ENCODE data around the gene APOB. TPM values are rescaled to one million over a fixed set of nuclear protein-coding genes. Genes with fewer than 3 reads are reported as not detected.

Gene APOB
- polyA plus RNA-seq, 1 of the 3 experiments (the other 2 are of a cell fraction) = not detected

DNA sequence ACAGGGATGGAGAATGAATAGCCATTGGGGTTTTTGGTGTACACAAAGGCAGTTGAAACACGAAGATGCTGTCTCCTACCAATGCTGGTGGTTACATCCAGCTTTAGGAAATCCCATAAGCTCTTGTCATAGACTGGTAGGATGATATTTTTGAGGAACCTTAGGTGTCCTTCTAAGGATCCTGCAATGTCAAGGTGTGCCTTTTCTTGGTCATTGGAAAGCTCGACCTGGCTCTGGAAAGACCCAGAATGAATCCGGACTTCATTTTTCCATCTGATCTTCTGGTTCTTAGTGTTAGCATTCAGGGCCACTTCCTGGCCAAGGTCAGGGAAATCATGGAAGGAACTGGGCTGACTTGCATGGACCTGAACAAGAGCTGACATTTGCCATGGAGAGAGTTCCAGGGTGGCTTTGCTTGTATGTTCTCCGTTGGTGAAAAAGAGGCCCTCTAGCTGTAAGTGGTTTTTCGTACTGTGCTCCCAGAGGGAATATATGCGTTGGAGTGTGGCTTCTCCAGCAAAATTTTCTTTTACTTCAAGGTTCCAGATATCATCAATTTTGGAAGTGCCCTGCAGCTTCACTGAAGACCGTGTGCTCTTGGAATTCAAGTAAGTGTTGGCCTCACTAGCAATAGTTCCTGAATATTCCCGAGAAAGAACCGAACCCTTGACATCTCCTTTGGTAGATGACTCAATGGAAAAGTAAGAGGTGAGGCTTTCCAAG, 38.0 kb downstream of the APOB start:
- Histone ChIP-seq H3K27me3 (ENCODE audit: insufficient read depth) (no peaks in the 10 kb centered on the region), H3K4me2 (no peak overlapping the region), H3K9ac (no peak overlapping the region), H3K4me1 (ENCODE audit: control insufficient read depth in 1 of 2, insufficient read depth in 2 of 2, low read depth in 1 of 2, low read length in 1 of 2) (peaks cover 0 to 2% of the 10 kb centered on the region in 2 experiments; a peak in 1 of 4 replicates), H3K9me2 (no peaks in the 10 kb centered on the region), H3K4me3 (ENCODE audit: low read depth in 2 of 2, low read length in 1 of 2) (no peak overlapping the region), H3F3A (replicated peaks; ENCODE audit: insufficient read depth) (no peaks in the 10 kb centered on the region), H4K20me1 (ENCODE audit: insufficient read depth) (no peaks in the 10 kb centered on the region), H2AFZ (ENCODE audit: low read depth) (no peak overlapping the region), H3K79me2 (ENCODE audit: insufficient read depth) (no peaks in the 10 kb centered on the region), H3K9me3 (no peaks in the 10 kb centered on the region), H3K27ac (ENCODE audit: low read depth in 2 of 2, low read length in 1 of 2) (no peak overlapping the region), H3K36me3 (replicated peaks in 1 of 2; ENCODE audit: control insufficient read depth in 1 of 2, insufficient read depth in 2 of 2, low read length in 1 of 2) (no peaks in the 10 kb centered on the region)
- POLR2A ChIA-PET = no interaction called here
- no peak for DNase-seq
- 36% methylated on average over 9 of the region's 9 CpGs for WGBS (ENCODE audit: low lambda C conversion rate)
- TF ChIP-seq RAD21 (IDR thresholded peaks at IDR 0.05; ENCODE audit: low read length) (no peak), TEAD4 (IDR thresholded peaks at IDR 0.05; ENCODE audit: borderline replicate concordance, insufficient read depth) (no peak), GATA2 (CRISPR knock-in tag; IDR thresholded peaks at IDR 0.05) (no peak), MXI1 (IDR thresholded peaks at IDR 0.05; ENCODE audit: low read depth, low read length) (no peak), RCOR1 (IDR thresholded peaks at IDR 0.05; ENCODE audit: low read length) (no peak), ELF1 (IDR thresholded peaks at IDR 0.05) (no peak), SIN3A (IDR thresholded peaks at IDR 0.05; ENCODE audit: borderline replicate concordance, low read depth, low read length) (no peak)
- TF ChIP-seq, protein P1, sequence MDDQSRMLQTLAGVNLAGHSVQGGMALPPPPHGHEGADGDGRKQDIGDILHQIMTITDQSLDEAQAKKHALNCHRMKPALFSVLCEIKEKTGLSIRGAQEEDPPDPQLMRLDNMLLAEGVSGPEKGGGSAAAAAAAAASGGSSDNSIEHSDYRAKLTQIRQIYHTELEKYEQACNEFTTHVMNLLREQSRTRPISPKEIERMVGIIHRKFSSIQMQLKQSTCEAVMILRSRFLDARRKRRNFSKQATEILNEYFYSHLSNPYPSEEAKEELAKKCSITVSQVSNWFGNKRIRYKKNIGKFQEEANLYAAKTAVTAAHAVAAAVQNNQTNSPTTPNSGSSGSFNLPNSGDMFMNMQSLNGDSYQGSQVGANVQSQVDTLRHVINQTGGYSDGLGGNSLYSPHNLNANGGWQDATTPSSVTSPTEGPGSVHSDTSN (IDR thresholded peaks at IDR 0.05) = no peak
- CTCF ChIA-PET = interaction anchor here (0.9 to 2.2 kb wide), 4 partner anchors 10 to 345 kb away, joined by 3 to 7 read pairs (median 4); no protein-coding TSS in a partner anchor

DNA sequence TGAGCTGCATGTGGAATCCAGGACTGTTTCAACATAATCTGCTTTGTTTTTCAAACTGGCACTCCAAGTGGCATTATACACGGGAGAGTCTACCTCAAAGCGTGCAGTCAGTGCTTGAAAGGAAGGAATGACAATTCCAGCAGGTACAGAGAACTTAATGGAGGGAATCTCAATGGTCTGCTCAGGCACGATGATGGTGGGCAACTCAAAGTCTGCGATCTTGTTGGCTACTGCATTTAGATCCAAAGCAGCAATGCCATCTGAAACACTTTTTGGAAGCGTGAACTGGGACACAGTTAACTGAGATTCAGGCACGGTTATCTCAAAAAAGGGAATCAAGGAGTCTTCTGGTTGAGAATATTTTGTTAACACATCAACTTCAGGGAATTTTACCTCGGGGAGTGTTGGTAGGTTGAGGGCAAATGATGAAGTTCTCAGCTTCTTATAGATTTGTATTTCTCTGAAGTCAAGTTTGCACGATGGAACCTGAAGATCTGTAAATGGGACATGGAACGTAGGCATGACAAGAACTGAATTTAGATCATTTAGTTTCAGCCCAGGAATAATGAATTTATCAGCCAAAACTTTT, 38.7 kb downstream of the APOB start:
- Histone ChIP-seq H3K4me3 (ENCODE audit: low read depth in 2 of 2, low read length in 1 of 2) (no peak overlapping the region), H3K9ac (no peak overlapping the region), H3K79me2 (ENCODE audit: insufficient read depth) (no peaks in the 10 kb centered on the region), H3K36me3 (replicated peaks in 1 of 2; ENCODE audit: control insufficient read depth in 1 of 2, insufficient read depth in 2 of 2, low read length in 1 of 2) (no peaks in the 10 kb centered on the region), H3F3A (replicated peaks; ENCODE audit: insufficient read depth) (no peaks in the 10 kb centered on the region), H3K4me2 (no peak overlapping the region), H2AFZ (ENCODE audit: low read depth) (no peak overlapping the region), H3K27me3 (ENCODE audit: insufficient read depth) (no peaks in the 10 kb centered on the region), H3K9me2 (no peaks in the 10 kb centered on the region), H4K20me1 (ENCODE audit: insufficient read depth) (no peaks in the 10 kb centered on the region), H3K4me1 (ENCODE audit: control insufficient read depth in 1 of 2, insufficient read depth in 2 of 2, low read depth in 1 of 2, low read length in 1 of 2) (peaks cover 0 to 3% of the 10 kb centered on the region in 2 experiments; a peak in 2 of 4 replicates), H3K9me3 (no peaks in the 10 kb centered on the region), H3K27ac (ENCODE audit: low read depth in 2 of 2, low read length in 1 of 2) (no peak overlapping the region)
- 24% methylated on average over 9 of the region's 9 CpGs for WGBS (ENCODE audit: low lambda C conversion rate)
- ChIA-PET CTCF (interaction anchor here (0.6 to 2.2 kb wide), 3 partner anchors 312 to 453 kb away, joined by 3 to 7 read pairs (median 3); no protein-coding TSS in a partner anchor), POLR2A (interaction anchor here (0.6 kb wide), 1 partner anchor 52 kb away, joined by 3 read pairs; no protein-coding TSS in a partner anchor)
- no peak for DNase-seq
- TF ChIP-seq, protein P2, sequence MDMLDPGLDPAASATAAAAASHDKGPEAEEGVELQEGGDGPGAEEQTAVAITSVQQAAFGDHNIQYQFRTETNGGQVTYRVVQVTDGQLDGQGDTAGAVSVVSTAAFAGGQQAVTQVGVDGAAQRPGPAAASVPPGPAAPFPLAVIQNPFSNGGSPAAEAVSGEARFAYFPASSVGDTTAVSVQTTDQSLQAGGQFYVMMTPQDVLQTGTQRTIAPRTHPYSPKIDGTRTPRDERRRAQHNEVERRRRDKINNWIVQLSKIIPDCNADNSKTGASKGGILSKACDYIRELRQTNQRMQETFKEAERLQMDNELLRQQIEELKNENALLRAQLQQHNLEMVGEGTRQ (IDR thresholded peaks at IDR 0.05; ENCODE audit: borderline replicate concordance, low read depth, low read length) = no peak
- no peak for TF ChIP-seq NFIC (IDR thresholded peaks at IDR 0.05; ENCODE audit: borderline replicate concordance)
- no peak for TF ChIP-seq EZH2phosphoT487 (IDR thresholded peaks at IDR 0.05; ENCODE audit: borderline replicate concordance, low read depth)
- no peak for TF ChIP-seq RFX5 (IDR thresholded peaks at IDR 0.05; ENCODE audit: low read length)
- no peak for TF ChIP-seq ELF1 (IDR thresholded peaks at IDR 0.05)
- no peak for TF ChIP-seq RXRA (IDR thresholded peaks at IDR 0.05; ENCODE audit: borderline replicate concordance, low read depth)
- TF ChIP-seq, protein P3, sequence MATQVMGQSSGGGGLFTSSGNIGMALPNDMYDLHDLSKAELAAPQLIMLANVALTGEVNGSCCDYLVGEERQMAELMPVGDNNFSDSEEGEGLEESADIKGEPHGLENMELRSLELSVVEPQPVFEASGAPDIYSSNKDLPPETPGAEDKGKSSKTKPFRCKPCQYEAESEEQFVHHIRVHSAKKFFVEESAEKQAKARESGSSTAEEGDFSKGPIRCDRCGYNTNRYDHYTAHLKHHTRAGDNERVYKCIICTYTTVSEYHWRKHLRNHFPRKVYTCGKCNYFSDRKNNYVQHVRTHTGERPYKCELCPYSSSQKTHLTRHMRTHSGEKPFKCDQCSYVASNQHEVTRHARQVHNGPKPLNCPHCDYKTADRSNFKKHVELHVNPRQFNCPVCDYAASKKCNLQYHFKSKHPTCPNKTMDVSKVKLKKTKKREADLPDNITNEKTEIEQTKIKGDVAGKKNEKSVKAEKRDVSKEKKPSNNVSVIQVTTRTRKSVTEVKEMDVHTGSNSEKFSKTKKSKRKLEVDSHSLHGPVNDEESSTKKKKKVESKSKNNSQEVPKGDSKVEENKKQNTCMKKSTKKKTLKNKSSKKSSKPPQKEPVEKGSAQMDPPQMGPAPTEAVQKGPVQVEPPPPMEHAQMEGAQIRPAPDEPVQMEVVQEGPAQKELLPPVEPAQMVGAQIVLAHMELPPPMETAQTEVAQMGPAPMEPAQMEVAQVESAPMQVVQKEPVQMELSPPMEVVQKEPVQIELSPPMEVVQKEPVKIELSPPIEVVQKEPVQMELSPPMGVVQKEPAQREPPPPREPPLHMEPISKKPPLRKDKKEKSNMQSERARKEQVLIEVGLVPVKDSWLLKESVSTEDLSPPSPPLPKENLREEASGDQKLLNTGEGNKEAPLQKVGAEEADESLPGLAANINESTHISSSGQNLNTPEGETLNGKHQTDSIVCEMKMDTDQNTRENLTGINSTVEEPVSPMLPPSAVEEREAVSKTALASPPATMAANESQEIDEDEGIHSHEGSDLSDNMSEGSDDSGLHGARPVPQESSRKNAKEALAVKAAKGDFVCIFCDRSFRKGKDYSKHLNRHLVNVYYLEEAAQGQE (IDR thresholded peaks at IDR 0.05; ENCODE audit: low read depth, low read length) = no peak
- no peak for TF ChIP-seq TEAD4 (IDR thresholded peaks at IDR 0.05; ENCODE audit: borderline replicate concordance, insufficient read depth)
- TF ChIP-seq, protein P4, sequence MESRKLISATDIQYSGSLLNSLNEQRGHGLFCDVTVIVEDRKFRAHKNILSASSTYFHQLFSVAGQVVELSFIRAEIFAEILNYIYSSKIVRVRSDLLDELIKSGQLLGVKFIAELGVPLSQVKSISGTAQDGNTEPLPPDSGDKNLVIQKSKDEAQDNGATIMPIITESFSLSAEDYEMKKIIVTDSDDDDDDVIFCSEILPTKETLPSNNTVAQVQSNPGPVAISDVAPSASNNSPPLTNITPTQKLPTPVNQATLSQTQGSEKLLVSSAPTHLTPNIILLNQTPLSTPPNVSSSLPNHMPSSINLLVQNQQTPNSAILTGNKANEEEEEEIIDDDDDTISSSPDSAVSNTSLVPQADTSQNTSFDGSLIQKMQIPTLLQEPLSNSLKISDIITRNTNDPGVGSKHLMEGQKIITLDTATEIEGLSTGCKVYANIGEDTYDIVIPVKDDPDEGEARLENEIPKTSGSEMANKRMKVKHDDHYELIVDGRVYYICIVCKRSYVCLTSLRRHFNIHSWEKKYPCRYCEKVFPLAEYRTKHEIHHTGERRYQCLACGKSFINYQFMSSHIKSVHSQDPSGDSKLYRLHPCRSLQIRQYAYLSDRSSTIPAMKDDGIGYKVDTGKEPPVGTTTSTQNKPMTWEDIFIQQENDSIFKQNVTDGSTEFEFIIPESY (IDR thresholded peaks at IDR 0.05; ENCODE audit: borderline replicate concordance, low read depth) = no peak
